Stimulated activated CD4-positive, alpha-beta T cell treated with anti-CD3 and anti-CD28 coated beads, Interleukin-12 subunit alpha, Interleukin-12 subunit beta, amount 100 ng/mL, for 24 hours (primary cell): ENCODE results near the gene RANBP6.
A peak's percentile ranks its signal among the peaks of the same experiment; 100 is the strongest.
"Not testable (repeated sequence)": the region's sequence is repeated elsewhere in the genome, so short reads cannot be mapped to it uniquely, and the experiment has no call there.

ENCODE experiments used
- DNase-seq, 2 experiments: peaks; one replicate each; pipeline ENCODE4 v3.0.0-alpha.2; 2020; ENCODE audit warnings: low read depth in 2 of 2

RANBP6 gene

GRCh38 chr9:6015278-6016157, at the start of gene RANBP6:
RANBP6 (minus strand) TSS chr9:6015624; CDS start chr9:6015607, 17 bp downstream.
- peak; percentile 82 to 87 for DNase-seq

GRCh38 chr9:6063146-6063545, 47.7 kb upstream of the RANBP6 start:
- not testable (repeated sequence) for DNase-seq

- DNase-seq, result no peak
Observed at GRCh38 chr9:6055666-6056065, 40.2 kb upstream of the RANBP6 start.

GRCh38 chr9:6055216-6055615, 39.8 kb upstream of the RANBP6 start:
- DNase-seq, result peak in 1 of 2 experiments; percentile 17

- peak; percentile 17 to 53 for DNase-seq
Observed at GRCh38 chr9:6054280-6055099, 39.1 kb upstream of the RANBP6 start.

- DNase-seq, result no peak
Observed at GRCh38 chr9:6052293-6052919, 37.0 kb upstream of the RANBP6 start.

GRCh38 chr9:6051511-6051950, 36.1 kb upstream of the RANBP6 start:
- DNase-seq, result no peak

GRCh38 chr9:6049798-6050197, 34.4 kb upstream of the RANBP6 start:
- no peak for DNase-seq

- no peak for DNase-seq
Observed at GRCh38 chr9:6048039-6048438, 32.6 kb upstream of the RANBP6 start.

- DNase-seq, result no peak
Observed at GRCh38 chr9:6047020-6047419, 31.6 kb upstream of the RANBP6 start.

GRCh38 chr9:6045364-6045763, 29.9 kb upstream of the RANBP6 start:
- DNase-seq, result no peak

- no peak for DNase-seq
Observed at GRCh38 chr9:6040077-6040476, 24.7 kb upstream of the RANBP6 start.

GRCh38 chr9:6036391-6036790, 21.0 kb upstream of the RANBP6 start:
- no peak for DNase-seq

GRCh38 chr9:6034954-6035353, 19.5 kb upstream of the RANBP6 start:
- no peak for DNase-seq

- no peak for DNase-seq
Observed at GRCh38 chr9:6029604-6030274, 14.3 kb upstream of the RANBP6 start.

GRCh38 chr9:6024035-6024554, 8.7 kb upstream of the RANBP6 start:
- DNase-seq, result no peak

- not testable (repeated sequence) for DNase-seq
Observed at GRCh38 chr9:6016975-6017374, 1.6 kb upstream of the RANBP6 start.

- no peak for DNase-seq
Observed at GRCh38 chr9:6014670-6015270, 654 bp downstream of the RANBP6 start.

- DNase-seq, result peak; percentile 86 to 87
Observed at GRCh38 chr9:6008169-6008979, 7.0 kb downstream of the RANBP6 start.

GRCh38 chr9:6007770-6008168, 7.7 kb downstream of the RANBP6 start:
- peak; percentile 46 to 63 for DNase-seq
